ENCODE data around the gene RAB8B.

- no peak for TF ChIP-seq POLR2AphosphoS5 (IDR thresholded peaks at IDR 0.05)
- TF ChIP-seq CTCF (IDR thresholded peaks at IDR 0.05; ENCODE audit: poor library complexity, severe bottlenecking): no peak
- no peak for TF ChIP-seq EP300 (conservative IDR thresholded peaks at IDR 0.05; ENCODE audit: poor library complexity, severe bottlenecking)
- TF ChIP-seq EZH2 (IDR thresholded peaks at IDR 0.05; ENCODE audit: borderline replicate concordance, insufficient read depth, low read length, poor library complexity, severe bottlenecking): no peak
- no peak for TF ChIP-seq RAD21 (conservative IDR thresholded peaks at IDR 0.05)
- TF ChIP-seq REST (IDR thresholded peaks at IDR 0.05; ENCODE audit: borderline replicate concordance): no peak
These were observed 41.8 kb downstream of the RAB8B start for GRCh38 chr15:63231206-63231605.

Data from neural cell (in vitro differentiated cells).